D721Med (cell line): Measurements from ENCODE around the gene COIL.
"Not testable (repeated sequence)": the region's sequence is repeated elsewhere in the genome, so short reads cannot be mapped to it uniquely, and the experiment has no call there.

Source experiments
- DNase-seq: peaks from one replicate; pipeline ENCODE4 v3.0.0; 2011; ENCODE audit warnings: low spot score; ENCODE audit not compliant: insufficient read length
- FAIRE-seq: peaks from 2 replicates; lab custom pipeline; 2011; peaks lifted over from hg19 to GRCh38; lab: Jason Lieb, UNC
- TF ChIP-seq, protein P1 (sequence below): IDR thresholded peaks from 2 replicates; pipeline ENCODE4 v1.5.1; 2012; ENCODE audit warnings: mild to moderate bottlenecking, control low read depth; ENCODE audit not compliant: insufficient read depth; ENCODE audit errors: missing control alignments

Gene COIL

GRCh38 chr17:56987283-56987834 lies 26.5 kb upstream of the COIL start:
- FAIRE-seq = no peak
- no peak for DNase-seq
- TF ChIP-seq, protein P1, sequence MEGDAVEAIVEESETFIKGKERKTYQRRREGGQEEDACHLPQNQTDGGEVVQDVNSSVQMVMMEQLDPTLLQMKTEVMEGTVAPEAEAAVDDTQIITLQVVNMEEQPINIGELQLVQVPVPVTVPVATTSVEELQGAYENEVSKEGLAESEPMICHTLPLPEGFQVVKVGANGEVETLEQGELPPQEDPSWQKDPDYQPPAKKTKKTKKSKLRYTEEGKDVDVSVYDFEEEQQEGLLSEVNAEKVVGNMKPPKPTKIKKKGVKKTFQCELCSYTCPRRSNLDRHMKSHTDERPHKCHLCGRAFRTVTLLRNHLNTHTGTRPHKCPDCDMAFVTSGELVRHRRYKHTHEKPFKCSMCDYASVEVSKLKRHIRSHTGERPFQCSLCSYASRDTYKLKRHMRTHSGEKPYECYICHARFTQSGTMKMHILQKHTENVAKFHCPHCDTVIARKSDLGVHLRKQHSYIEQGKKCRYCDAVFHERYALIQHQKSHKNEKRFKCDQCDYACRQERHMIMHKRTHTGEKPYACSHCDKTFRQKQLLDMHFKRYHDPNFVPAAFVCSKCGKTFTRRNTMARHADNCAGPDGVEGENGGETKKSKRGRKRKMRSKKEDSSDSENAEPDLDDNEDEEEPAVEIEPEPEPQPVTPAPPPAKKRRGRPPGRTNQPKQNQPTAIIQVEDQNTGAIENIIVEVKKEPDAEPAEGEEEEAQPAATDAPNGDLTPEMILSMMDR = no peak

- FAIRE-seq (no peak), DNase-seq (no peak)
- TF ChIP-seq, protein P1 = no peak
Measured at GRCh38 chr17:56985371-56986162, 24.7 kb upstream of the COIL start.

- FAIRE-seq = no peak
- no peak for DNase-seq
- TF ChIP-seq, protein P1 = no peak
Measured at GRCh38 chr17:56983366-56983765, 22.5 kb upstream of the COIL start.

DNA sequence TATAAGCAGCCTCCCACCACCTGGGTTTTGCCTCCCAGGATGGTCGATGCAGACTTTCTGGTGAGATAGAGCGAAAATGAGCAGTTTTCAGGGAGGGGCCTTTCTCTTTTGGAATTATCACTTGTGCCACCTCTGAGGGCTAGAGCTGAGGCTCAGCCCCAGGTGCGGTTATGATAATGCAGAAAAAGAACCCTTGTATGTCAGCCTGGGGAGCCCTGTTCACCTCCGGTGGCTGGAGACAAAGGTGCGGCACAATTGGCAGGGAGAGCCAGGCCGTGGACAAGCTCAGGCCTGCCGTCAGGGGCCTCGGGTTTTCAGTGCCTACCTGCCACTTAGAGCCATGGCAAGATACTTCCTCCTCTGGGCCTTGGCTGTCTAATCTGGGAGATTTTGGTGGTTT lies 21.5 kb upstream of the COIL start:
- FAIRE-seq = no peak
- TF ChIP-seq, protein P1 = no peak

GRCh38 chr17:56980526-56980925 lies 19.7 kb upstream of the COIL start:
- not testable (repeated sequence) for DNase-seq, FAIRE-seq

More for the DNA sequence above, 21.5 kb upstream of the COIL start:
- DNase-seq = no peak

GRCh38 chr17:56979091-56979480 lies 18.2 kb upstream of the COIL start:
- FAIRE-seq (no peak), DNase-seq (no peak)
- TF ChIP-seq, protein P1 = no peak

GRCh38 chr17:56978441-56979090 lies 17.7 kb upstream of the COIL start:
- DNase-seq (no peak), FAIRE-seq (no peak)
- TF ChIP-seq, protein P1 = no peak
